ENCODE measurements around the gene FALEC. TPM values are rescaled to one million over a fixed set of nuclear protein-coding genes. Genes with fewer than 3 reads are reported as not detected.

The FALEC gene
- total RNA-seq, 1 experiment from 2014 or later = 0.59 TPM

DNA sequence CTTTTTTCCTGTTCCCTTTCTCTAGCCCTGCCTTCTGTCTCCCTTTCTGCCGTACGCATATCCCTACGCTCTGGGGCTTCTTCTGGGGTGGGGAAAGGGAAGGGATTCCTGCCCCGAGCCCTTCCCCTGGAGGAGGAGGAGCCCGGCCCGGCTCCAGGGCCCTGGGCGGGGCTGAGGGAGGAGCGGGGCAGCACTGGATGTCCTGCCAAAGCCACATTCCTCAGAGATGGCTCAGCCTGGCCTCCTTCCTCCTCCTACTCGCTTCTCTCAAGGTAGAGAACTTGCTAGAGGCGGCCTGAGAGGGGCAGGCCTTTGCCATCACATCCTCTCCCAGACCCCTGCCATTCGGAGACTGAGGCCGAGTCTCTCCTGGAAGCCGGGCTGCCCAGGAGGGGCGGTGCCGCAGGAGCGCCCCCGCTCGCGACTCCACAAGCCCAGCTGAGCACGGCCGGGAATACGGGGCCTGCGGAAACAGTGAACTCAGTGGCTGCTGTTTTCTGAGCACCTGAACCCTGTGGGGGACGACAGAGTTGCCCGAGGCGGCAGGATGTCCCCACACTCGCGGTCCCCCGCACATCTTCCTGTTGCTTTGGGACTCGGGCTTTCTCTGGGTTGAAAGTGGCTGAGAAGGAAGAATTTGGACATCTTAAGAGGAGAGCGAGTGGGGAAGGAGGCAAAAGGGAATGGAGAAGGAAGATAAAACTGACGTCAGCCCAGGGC lies 45.9 kb downstream of the FALEC start:
- Mint-ChIP-seq H3K9me3 (ENCODE audit: unreplicated experiment) (no peaks in the 10 kb centered on the region), H3K27ac (ENCODE audit: unreplicated experiment) (peak overlapping the region; percentile 95), H3K27me3 (ENCODE audit: insufficient read depth, unreplicated experiment) (no peaks in the 10 kb centered on the region), H3K4me3 (ENCODE audit: unreplicated experiment) (peak overlapping the region; percentile 80), H3K36me3 (ENCODE audit: insufficient read depth, unreplicated experiment) (peaks cover 42% of the 10 kb centered on the region), H3K4me1 (ENCODE audit: low read depth, unreplicated experiment) (peaks cover 27% of the 10 kb centered on the region)
- TSS peak; percentile 74 for BruUV-seq (replicated peaks)
- Histone ChIP-seq H3K4me3 (ENCODE audit: low read depth, low read length) (peak overlapping the region; percentile 46), H3K9me3 (no peaks in the 10 kb centered on the region), H3K27me3 (replicated peaks; ENCODE audit: control insufficient read depth, insufficient read depth, low read length) (no peaks in the 10 kb centered on the region), H3K4me1 (peaks cover 29% of the 10 kb centered on the region), H3K36me3 (ENCODE audit: control insufficient read depth, insufficient read depth, low read length) (no peaks in the 10 kb centered on the region; the same call in 1 of the 2 replicates)
- ChIA-PET POLR2A (interaction anchor here (0.5 to 5.6 kb wide), 11 partner anchors 10 to 468 kb away, joined by 3 to 152 read pairs (median 5); partner anchors contain the start of genes ADAMTSL4, ARNT, ENSA and GOLPH3L), CTCF (interaction anchor here (0.5 to 6.2 kb wide), 25 partner anchors 8 to 361 kb away, joined by 3 to 51 read pairs (median 5); partner anchors contain the start of genes ADAMTSL4, ENSA, FALEC and GOLPH3L)
- DNase-seq = peak; percentile 97
- intact Hi-C loops (cut with micrococcal nuclease; ENCODE audit: unreplicated experiment) = loop anchor here (1.0 to 10.0 kb wide), 4 partner anchors 60 to 443 kb away; partner anchors contain the start of genes CERS2, GOLPH3L, MINDY1 and PRUNE1
- TF ChIP-seq, protein P1, sequence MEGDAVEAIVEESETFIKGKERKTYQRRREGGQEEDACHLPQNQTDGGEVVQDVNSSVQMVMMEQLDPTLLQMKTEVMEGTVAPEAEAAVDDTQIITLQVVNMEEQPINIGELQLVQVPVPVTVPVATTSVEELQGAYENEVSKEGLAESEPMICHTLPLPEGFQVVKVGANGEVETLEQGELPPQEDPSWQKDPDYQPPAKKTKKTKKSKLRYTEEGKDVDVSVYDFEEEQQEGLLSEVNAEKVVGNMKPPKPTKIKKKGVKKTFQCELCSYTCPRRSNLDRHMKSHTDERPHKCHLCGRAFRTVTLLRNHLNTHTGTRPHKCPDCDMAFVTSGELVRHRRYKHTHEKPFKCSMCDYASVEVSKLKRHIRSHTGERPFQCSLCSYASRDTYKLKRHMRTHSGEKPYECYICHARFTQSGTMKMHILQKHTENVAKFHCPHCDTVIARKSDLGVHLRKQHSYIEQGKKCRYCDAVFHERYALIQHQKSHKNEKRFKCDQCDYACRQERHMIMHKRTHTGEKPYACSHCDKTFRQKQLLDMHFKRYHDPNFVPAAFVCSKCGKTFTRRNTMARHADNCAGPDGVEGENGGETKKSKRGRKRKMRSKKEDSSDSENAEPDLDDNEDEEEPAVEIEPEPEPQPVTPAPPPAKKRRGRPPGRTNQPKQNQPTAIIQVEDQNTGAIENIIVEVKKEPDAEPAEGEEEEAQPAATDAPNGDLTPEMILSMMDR (IDR thresholded peaks at IDR 0.05; ENCODE audit: insufficient read depth in 1 of 2, low read depth in 1 of 2, low read length in 1 of 2, severe bottlenecking in 1 of 2, unreplicated experiment in 1 of 2) = no peak

GRCh38 chr1:150561974-150562445 lies 46.5 kb downstream of the FALEC start:
- H3K4me1 Mint-ChIP-seq (ENCODE audit: low read depth, unreplicated experiment) = peaks cover 27% of the 10 kb centered on the region
- DNase-seq = peak; percentile 92 to 93
- POLR2A ChIA-PET = interaction anchor here (0.6 to 5.6 kb wide), 11 partner anchors 9 to 467 kb away, joined by 3 to 152 read pairs (median 4); partner anchors contain the start of genes ARNT, ENSA, GOLPH3L and MCL1
- H3K27me3 Mint-ChIP-seq (ENCODE audit: insufficient read depth, unreplicated experiment) = no peaks in the 10 kb centered on the region
- H3K27ac Mint-ChIP-seq (ENCODE audit: unreplicated experiment) = peak overlapping the region; percentile 95
- peaks cover 48% of the 10 kb centered on the region for H3K36me3 Mint-ChIP-seq (ENCODE audit: insufficient read depth, unreplicated experiment)
- no peaks in the 10 kb centered on the region for H3K9me3 Mint-ChIP-seq (ENCODE audit: unreplicated experiment)
- Histone ChIP-seq H3K4me1 (peaks cover 34% of the 10 kb centered on the region), H3K27me3 (replicated peaks; ENCODE audit: control insufficient read depth, insufficient read depth, low read length) (no peaks in the 10 kb centered on the region), H3K36me3 (ENCODE audit: control insufficient read depth, insufficient read depth, low read length) (no peaks in the 10 kb centered on the region; the same call in 1 of the 2 replicates), H3K4me3 (ENCODE audit: low read depth, low read length) (peak overlapping the region; percentile 46), H3K9me3 (no peaks in the 10 kb centered on the region)
- H3K4me3 Mint-ChIP-seq (ENCODE audit: unreplicated experiment) = peak overlapping the region; percentile 80
- CTCF ChIA-PET = interaction anchor here (0.5 to 6.2 kb wide), 13 partner anchors 10 to 436 kb away, joined by 3 to 51 read pairs (median 4); partner anchors contain the start of genes ENSA, GOLPH3L and MCL1
- no TSS peak for BruUV-seq (replicated peaks)
- intact Hi-C loops (cut with micrococcal nuclease; ENCODE audit: unreplicated experiment) = loop anchor here (1.0 to 10.0 kb wide), 5 partner anchors 59 to 443 kb away; partner anchors contain the start of genes CERS2, GOLPH3L, MINDY1 and PRUNE1
- TF ChIP-seq, protein P1 (IDR thresholded peaks at IDR 0.05; ENCODE audit: insufficient read depth in 1 of 2, low read depth in 1 of 2, low read length in 1 of 2, severe bottlenecking in 1 of 2, unreplicated experiment in 1 of 2) = no peak

Measured in Caco-2 (cell line).